NT2/D1 (cell line): ENCODE results near the gene RP9.

Experiments
- DNase-seq: peaks from one replicate; pipeline ENCODE4 v3.0.0-alpha.2; 2011; ENCODE audit warnings: low read depth, low spot score
- H3K27me3 ChIP-seq: 2 replicates; pipeline ENCODE4 v1.6.0; 2011; ENCODE audit warnings: mild to moderate bottlenecking; ENCODE audit not compliant: insufficient read length, insufficient read depth
- H3K36me3 ChIP-seq: 2 replicates; pipeline ENCODE4 v1.6.1; 2011; ENCODE audit warnings: mild to moderate bottlenecking, low read length, mixed read lengths; ENCODE audit not compliant: insufficient read depth, insufficient read length
- H3K4me1 ChIP-seq: 2 replicates; pipeline ENCODE4 v1.5.1; 2011; ENCODE audit not compliant: insufficient read depth, insufficient read length
- H3K4me3 ChIP-seq: 2 replicates; pipeline ENCODE4 v1.5.1; 2011; ENCODE audit warnings: low read depth; ENCODE audit not compliant: insufficient read length
- H3K9ac ChIP-seq: 2 replicates; pipeline ENCODE4 v1.6.0; 2011; ENCODE audit warnings: low read depth; ENCODE audit not compliant: insufficient read length
- H3K9me3 ChIP-seq: 2 replicates; pipeline ENCODE4 v1.5.1; 2011; ENCODE audit warnings: mild to moderate bottlenecking, low read length; ENCODE audit not compliant: insufficient read depth
- SUZ12 ChIP-seq: IDR thresholded peaks from 2 replicates; pipeline ENCODE4 v1.6.1; 2011; ENCODE audit not compliant: insufficient read length, insufficient read depth; ENCODE audit errors: extremely low read depth
- YY1 ChIP-seq: IDR thresholded peaks from 2 replicates; pipeline ENCODE4 v1.6.1; 2011; ENCODE audit not compliant: insufficient read length, insufficient read depth
- ZNF274 ChIP-seq: IDR thresholded peaks from 2 replicates; pipeline ENCODE4 v1.6.1; 2011; ENCODE audit warnings: mild to moderate bottlenecking, low read depth, low read length

Gene RP9, protein sequence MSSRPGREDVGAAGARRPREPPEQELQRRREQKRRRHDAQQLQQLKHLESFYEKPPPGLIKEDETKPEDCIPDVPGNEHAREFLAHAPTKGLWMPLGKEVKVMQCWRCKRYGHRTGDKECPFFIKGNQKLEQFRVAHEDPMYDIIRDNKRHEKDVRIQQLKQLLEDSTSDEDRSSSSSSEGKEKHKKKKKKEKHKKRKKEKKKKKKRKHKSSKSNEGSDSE

GRCh38 chr7:33109005-33109757, at the start of gene RP9:
TSS of gene RP9 (minus strand) at chr7:33109404. CDS start at chr7:33109372, 32 bp downstream.
- Histone ChIP-seq H3K9ac (peak within 1 kb of the TSS; percentile 97), H3K27me3 (peaks cover 5% of the 10 kb centered on the region), H3K4me1 (no peaks in the 10 kb centered on the region), H3K4me3 (peak within 1 kb of the TSS; percentile 92), H3K9me3 (no peaks in the 10 kb centered on the region), H3K36me3 (peaks cover 22% of the 10 kb centered on the region)
- TF ChIP-seq SUZ12 = no peak
- TF ChIP-seq YY1 = no peak
- TF ChIP-seq ZNF274 = no peak
- peak; percentile 91 for DNase-seq

DNA sequence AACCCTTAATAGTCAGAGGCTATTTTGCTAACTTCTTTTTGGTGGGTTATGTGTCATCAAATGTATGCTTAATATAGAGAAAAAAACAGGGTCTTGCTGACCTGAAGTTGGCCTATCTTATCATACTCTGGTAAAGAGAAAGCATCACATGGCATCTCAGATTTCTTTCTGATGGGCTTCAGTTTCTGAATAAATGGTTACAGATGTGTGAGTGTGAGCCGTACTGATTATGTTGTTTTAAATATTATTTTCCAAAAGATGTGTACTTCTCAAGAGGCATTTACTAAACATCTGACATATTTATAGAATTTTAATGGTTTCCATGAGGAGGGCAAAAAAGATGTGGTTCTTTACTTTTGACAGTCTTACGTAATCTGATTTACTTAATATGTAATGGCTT, 48.6 kb upstream of the RP9 start:
- no peak for TF ChIP-seq SUZ12
- TF ChIP-seq ZNF274 = no peak
- TF ChIP-seq YY1 = no peak
- Histone ChIP-seq H3K4me3 (no peak overlapping the region), H3K9ac (no peak overlapping the region), H3K9me3 (no peaks in the 10 kb centered on the region), H3K27me3 (no peaks in the 10 kb centered on the region), H3K4me1 (no peaks in the 10 kb centered on the region), H3K36me3 (no peaks in the 10 kb centered on the region)
- no peak for DNase-seq

- Histone ChIP-seq H3K36me3 (no peaks in the 10 kb centered on the region), H3K9me3 (no peaks in the 10 kb centered on the region), H3K4me3 (no peak overlapping the region), H3K27me3 (no peaks in the 10 kb centered on the region), H3K9ac (no peak overlapping the region), H3K4me1 (no peaks in the 10 kb centered on the region)
- DNase-seq = no peak
- TF ChIP-seq SUZ12 = no peak
- TF ChIP-seq ZNF274 = no peak
- no peak for TF ChIP-seq YY1
These were observed 48.1 kb upstream of the RP9 start for GRCh38 chr7:33157311-33157710.

GRCh38 chr7:33156441-33156840, 47.2 kb upstream of the RP9 start:
- Histone ChIP-seq H3K4me1 (no peaks in the 10 kb centered on the region), H3K4me3 (no peak overlapping the region), H3K36me3 (no peaks in the 10 kb centered on the region), H3K27me3 (no peaks in the 10 kb centered on the region), H3K9ac (no peak overlapping the region), H3K9me3 (no peaks in the 10 kb centered on the region)
- TF ChIP-seq ZNF274 (no peak), YY1 (no peak)
- no peak for DNase-seq

GRCh38 chr7:33155811-33156210, 46.6 kb upstream of the RP9 start:
- no peak overlapping the region for H3K4me3 ChIP-seq
- H3K9ac ChIP-seq = no peak overlapping the region
- H3K27me3 ChIP-seq = no peaks in the 10 kb centered on the region
- no peaks in the 10 kb centered on the region for H3K4me1 ChIP-seq
- H3K36me3 ChIP-seq = no peaks in the 10 kb centered on the region
- TF ChIP-seq YY1 (no peak), ZNF274 (no peak), SUZ12 (no peak)
- no peak for DNase-seq
- no peaks in the 10 kb centered on the region for H3K9me3 ChIP-seq

GRCh38 chr7:33152087-33152486, 42.9 kb upstream of the RP9 start:
- DNase-seq = no peak
- Histone ChIP-seq H3K27me3 (no peaks in the 10 kb centered on the region), H3K9me3 (no peaks in the 10 kb centered on the region), H3K9ac (no peak overlapping the region), H3K4me3 (no peak overlapping the region), H3K36me3 (no peaks in the 10 kb centered on the region), H3K4me1 (no peaks in the 10 kb centered on the region)
- TF ChIP-seq ZNF274 = no peak

DNA sequence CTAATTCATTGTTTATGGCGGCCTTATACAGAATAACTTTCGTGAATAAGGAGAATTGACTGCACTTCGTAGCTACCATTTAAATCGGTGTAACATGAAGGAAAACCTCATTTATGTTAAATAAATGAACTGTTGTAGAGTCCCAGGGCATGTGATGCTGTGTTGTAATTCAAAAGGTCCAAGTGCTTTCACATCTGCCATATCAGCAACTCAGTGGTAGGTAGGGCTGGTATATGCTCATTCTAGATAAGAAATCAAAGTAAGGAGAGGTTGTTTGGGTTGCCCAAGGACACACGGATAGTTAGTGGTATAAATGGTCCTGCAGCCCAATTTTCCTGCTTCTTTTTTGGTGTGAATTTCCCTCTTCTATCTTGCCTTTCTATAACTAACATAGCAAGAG, 36.0 kb upstream of the RP9 start:
- DNase-seq = no peak
- Histone ChIP-seq H3K9ac (no peak overlapping the region), H3K36me3 (no peaks in the 10 kb centered on the region), H3K27me3 (no peaks in the 10 kb centered on the region), H3K4me1 (no peaks in the 10 kb centered on the region), H3K9me3 (peaks cover 5% of the 10 kb centered on the region; the same call in 1 of the 2 replicates), H3K4me3 (no peak overlapping the region)
- TF ChIP-seq ZNF274 (no peak), SUZ12 (no peak), YY1 (no peak)
